Keratinocyte (primary cell): ENCODE data around the gene TTC28. TPM values are rescaled to one million over a fixed set of nuclear protein-coding genes. Genes with fewer than 3 reads are reported as not detected.

Experiments used
- DNase-seq: peaks from one replicate; pipeline ENCODE4 v3.0.0-alpha.2; 2011; ENCODE audit warnings: low read depth, missing footprints, low spot score
- FAIRE-seq: peaks from 2 replicates; lab custom pipeline; 2011; peaks lifted over from hg19 to GRCh38; lab: Jason Lieb, UNC
- H2AFZ ChIP-seq: 2 replicates; pipeline ENCODE4 v1.6.0; 2012; ENCODE audit warnings: low read length, control low read depth, inconsistent platforms; ENCODE audit not compliant: control insufficient read depth
- H3K27ac ChIP-seq: 2 replicates; pipeline ENCODE4 v1.5.1; 2011; ENCODE audit warnings: low read length; ENCODE audit not compliant: control insufficient read depth, insufficient read depth
- H3K27me3 ChIP-seq: 3 replicates; pipeline ENCODE4 v1.6.0; 2011; ENCODE audit warnings: low read length; ENCODE audit not compliant: control insufficient read depth, insufficient read depth; ENCODE audit errors: extremely low read depth
- H3K36me3 ChIP-seq, 2 experiments: 2 replicates in 1 of 2; 3 replicates in 1 of 2; pipeline ENCODE4 v1.5.1; 2011; ENCODE audit warnings: low read length in 2 of 2, mild to moderate bottlenecking in 1 of 2; ENCODE audit not compliant: control insufficient read depth in 2 of 2, insufficient read depth in 2 of 2; ENCODE audit errors: extremely low read depth in 1 of 2
- H3K4me1 ChIP-seq: 3 replicates; pipeline ENCODE4 v1.5.1; 2011; ENCODE audit warnings: low read length; ENCODE audit not compliant: control insufficient read depth, insufficient read depth; ENCODE audit errors: extremely low read depth
- H3K4me2 ChIP-seq: 3 replicates; pipeline ENCODE4 v1.6.0; 2011; ENCODE audit warnings: low read depth, low read length; ENCODE audit not compliant: control insufficient read depth, insufficient read depth; ENCODE audit errors: extremely low read depth
- H3K4me3 ChIP-seq, 3 experiments: fragments of 200-600 bp in 1 of 3; sonication (generic) in 1 of 3; 2 replicates in 2 of 3; 3 replicates in 1 of 3; pipeline ENCODE4 v1.5.1; 2011 to 2016; ENCODE audit warnings: low read length in 3 of 3, mild to moderate bottlenecking in 3 of 3, control low read depth in 2 of 3, inconsistent platforms in 1 of 3, low read depth in 1 of 3, mixed read lengths in 1 of 3, mixed run types in 1 of 3, moderate library complexity in 1 of 3; ENCODE audit not compliant: control insufficient read depth in 2 of 3, insufficient read depth in 2 of 3; ENCODE audit errors: extremely low read depth in 1 of 3
- H3K79me2 ChIP-seq: 2 replicates; pipeline ENCODE4 v1.6.0; 2012; ENCODE audit warnings: low read length; ENCODE audit not compliant: control insufficient read depth, insufficient read depth
- H3K9ac ChIP-seq: 3 replicates; pipeline ENCODE4 v1.6.0; 2011; ENCODE audit warnings: low read length; ENCODE audit not compliant: control insufficient read depth, insufficient read depth; ENCODE audit errors: extremely low read depth
- H3K9me1 ChIP-seq: 3 replicates; pipeline ENCODE4 v1.6.0; 2011; ENCODE audit warnings: low read length; ENCODE audit not compliant: control insufficient read depth, insufficient read depth; ENCODE audit errors: extremely low read depth
- H3K9me3 ChIP-seq: 2 replicates; pipeline ENCODE4 v1.5.1; 2012; ENCODE audit warnings: low read depth, low read length; ENCODE audit not compliant: control insufficient read depth
- H4K20me1 ChIP-seq: 3 replicates; pipeline ENCODE4 v1.6.0; 2011; ENCODE audit warnings: low read length; ENCODE audit not compliant: control insufficient read depth, insufficient read depth; ENCODE audit errors: extremely low read depth
- CTCF ChIP-seq, 3 experiments: IDR thresholded peaks in 1 of 3; conservative IDR thresholded peaks in 1 of 3; optimal IDR thresholded peaks in 1 of 3; 2 replicates in 2 of 3; 3 replicates in 1 of 3; pipeline versions ENCODE3 to v1.5.1; 2011; ENCODE audit warnings: low read length in 3 of 3, mild to moderate bottlenecking in 3 of 3, moderate library complexity in 2 of 3, control low read depth in 1 of 3, inconsistent platforms in 1 of 3; ENCODE audit not compliant: insufficient read depth in 2 of 3; ENCODE audit errors: extremely low read depth in 1 of 3
- EZH2 ChIP-seq: IDR thresholded peaks from one replicate; pipeline ENCODE4 v1.6.1; 2012; ENCODE audit warnings: inconsistent platforms, mild to moderate bottlenecking, low read length, moderate library complexity
- dilution Hi-C: fragments of 300-500 bp; cut with MboI; formaldehyde crosslinking; loops from one replicate; pipeline ENCODE4 v1.7.0; 2020; ENCODE audit warnings: low sequenced_read_pairs; ENCODE audit not compliant: extremely low pct_ligation_motif_present
- polyA plus RNA-seq, 5 experiments: library from polyadenylated mRNA; depleted of rRNA in 3 of 5; stranded (reverse) in 3 of 5; stranded (forward) in 1 of 5; unstranded in 1 of 5; fragments of >200 nt; gene quantifications; 1 replicate in 1 of 5; 2 replicates in 3 of 5; 3 replicates in 1 of 5; pipeline versions ENCODE4 v1.2.1 to v1.2.3, GENCODE V29; 2011 to 2012; ENCODE audit warnings: missing spikeins in 2 of 5, low read depth in 1 of 5, low replicate concordance in 1 of 5

Gene TTC28
- polyA plus RNA-seq, 1 donor (not counting 4 experiments of a cell fraction or from before 2014, with no cell fraction given), result 0.66 TPM

- DNase-seq (no peak), FAIRE-seq (no peak)
- H3K36me3 ChIP-seq, result no peaks in the 10 kb centered on the region
- no peaks in the 10 kb centered on the region for H3K9me1 ChIP-seq
- no peak overlapping the region for H3K9ac ChIP-seq
- no peaks in the 10 kb centered on the region for H4K20me1 ChIP-seq
- TF ChIP-seq CTCF (optimal IDR thresholded peaks at IDR 0.05 in 1 of 3, IDR thresholded peaks at IDR 0.05 in 1 of 3, conservative IDR thresholded peaks at IDR 0.05 in 1 of 3; ENCODE audit: extremely low read depth in 1 of 3, insufficient read depth in 2 of 3, low read length in 3 of 3) (no peak), EZH2 (no peak)
- H3K4me1 ChIP-seq, result no peaks in the 10 kb centered on the region
- no peak overlapping the region for H3K27ac ChIP-seq
- no peaks in the 10 kb centered on the region for H3K27me3 ChIP-seq
- H3K4me2 ChIP-seq, result no peak overlapping the region
- H2AFZ ChIP-seq, result no peak overlapping the region
- H3K79me2 ChIP-seq, result no peaks in the 10 kb centered on the region
- no peak overlapping the region for H3K4me3 ChIP-seq
- dilution Hi-C loops, result no loop called here
- no peaks in the 10 kb centered on the region for H3K9me3 ChIP-seq
Observed at GRCh38 chr22:28077166-28077565, 602.5 kb downstream of the TTC28 start.

- Histone ChIP-seq H3K4me1 (no peaks in the 10 kb centered on the region), H2AFZ (no peak overlapping the region), H3K9ac (no peak overlapping the region), H3K36me3 (no peaks in the 10 kb centered on the region), H3K4me2 (no peak overlapping the region), H3K27me3 (no peaks in the 10 kb centered on the region), H3K79me2 (no peaks in the 10 kb centered on the region), H4K20me1 (no peaks in the 10 kb centered on the region), H3K27ac (no peak overlapping the region), H3K9me3 (no peaks in the 10 kb centered on the region), H3K4me3 (no peak overlapping the region), H3K9me1 (no peaks in the 10 kb centered on the region)
- dilution Hi-C loops, result no loop called here
- no peak for FAIRE-seq
- no peak for TF ChIP-seq CTCF (optimal IDR thresholded peaks at IDR 0.05 in 1 of 3, IDR thresholded peaks at IDR 0.05 in 1 of 3, conservative IDR thresholded peaks at IDR 0.05 in 1 of 3; ENCODE audit: extremely low read depth in 1 of 3, insufficient read depth in 2 of 3, low read length in 3 of 3)
- no peak for TF ChIP-seq EZH2
- no peak for DNase-seq
Observed at GRCh38 chr22:28075358-28075981, 604.2 kb downstream of the TTC28 start.
